Stimulated activated CD8-positive, alpha-beta memory T cell treated with anti-CD3 and anti-CD28 coated beads, Interleukin-4, amount 100 ng/mL, for 1 hour (primary cell): ENCODE measurements around the gene HEBP1.
"Not testable (repeated sequence)": the region's sequence is repeated elsewhere in the genome, so short reads cannot be mapped to it uniquely, and the experiment has no call there.

Source experiments
- DNase-seq, 2 donors: peaks; one replicate each; pipeline ENCODE4 v3.0.0-alpha.2; 2020; ENCODE audit warnings: low read depth in 2 of 2, low spot score in 1 of 2

Gene HEBP1

GRCh38 chr12:12999959-13000615 is at the start of gene HEBP1:
HEBP1 (minus strand) TSS chr12:13000265; CDS start chr12:13000114, 151 bp downstream.
- peak; percentile 94 to 97 for DNase-seq

GRCh38 chr12:13049816-13050215 is 49.8 kb upstream of the HEBP1 start:
- no peak for DNase-seq

- DNase-seq, result no peak
These were observed 46.9 kb upstream of the HEBP1 start for GRCh38 chr12:13046964-13047363.

GRCh38 chr12:13045816-13046215 is 45.8 kb upstream of the HEBP1 start:
- DNase-seq, result no peak

GRCh38 chr12:13044906-13045299 is 44.8 kb upstream of the HEBP1 start:
- DNase-seq, result no peak

- DNase-seq, result peak; percentile 32 to 52
These were observed 44.2 kb upstream of the HEBP1 start, which contains the start of gene FAM234B for GRCh38 chr12:13044002-13044905. FAM234B (plus strand) TSS chr12:13044381; CDS start chr12:13044404, 23 bp downstream.

GRCh38 chr12:13042666-13043230 is 42.7 kb upstream of the HEBP1 start:
- no peak for DNase-seq

GRCh38 chr12:13041224-13041623 is 41.2 kb upstream of the HEBP1 start:
- DNase-seq, result no peak

- no peak for DNase-seq
These were observed 39.4 kb upstream of the HEBP1 start for GRCh38 chr12:13039328-13039956.

- no peak for DNase-seq
These were observed 38.6 kb upstream of the HEBP1 start for GRCh38 chr12:13038491-13039161.

- DNase-seq, result no peak
These were observed 36.8 kb upstream of the HEBP1 start for GRCh38 chr12:13036881-13037280.

GRCh38 chr12:13035335-13035734 is 35.3 kb upstream of the HEBP1 start:
- not testable (repeated sequence) for DNase-seq

GRCh38 chr12:13033476-13033875 is 33.4 kb upstream of the HEBP1 start:
- DNase-seq, result no peak

- DNase-seq, result no peak
These were observed 32.1 kb upstream of the HEBP1 start for GRCh38 chr12:13032164-13032563.

GRCh38 chr12:13030541-13031291 is 30.7 kb upstream of the HEBP1 start:
- DNase-seq, result no peak

- no peak for DNase-seq
These were observed 28.9 kb upstream of the HEBP1 start for GRCh38 chr12:13028825-13029570.

GRCh38 chr12:13027508-13027907 is 27.4 kb upstream of the HEBP1 start:
- no peak for DNase-seq

- DNase-seq, result no peak
These were observed 27.0 kb upstream of the HEBP1 start for GRCh38 chr12:13027032-13027431.

- DNase-seq, result no peak
These were observed 26.2 kb upstream of the HEBP1 start for GRCh38 chr12:13026286-13026685.
